Endothelial cell of umbilical vein (primary cell): ENCODE measurements around the gene AVPR1A. TPM values are rescaled to one million over a fixed set of nuclear protein-coding genes. Genes with fewer than 3 reads are reported as not detected.

Experiments
- BruUV-seq: library from RNA; stranded (reverse); fragments of 400-500 nt; replicated peaks from 2 replicates; lab custom pipeline; 2021; lab: Mats Ljungman, UMichigan
- CTCF ChIA-PET: fragments of 300-600, 350-600 bp; sonication (Branson Sonifier 250); formaldehyde crosslinking; loops from one replicate; lab custom pipeline; 2021; ENCODE audit warnings: antibody characterized with exemption, inconsistent platforms; lab: Charles Lee
- POLR2A ChIA-PET: fragments of 300-600, 350-600 bp; sonication (Branson Sonifier 250); formaldehyde crosslinking; loops from one replicate; lab custom pipeline; 2021; ENCODE audit warnings: antibody characterized with exemption, inconsistent platforms; lab: Charles Lee
- DNase-seq: peaks from one replicate; pipeline ENCODE4 v3.0.0-alpha.2; 2011; ENCODE audit warnings: low read depth, low spot score
- FAIRE-seq: peaks from 2 replicates; lab custom pipeline; 2011; peaks lifted over from hg19 to GRCh38; lab: Jason Lieb, UNC
- H2AFZ ChIP-seq: 2 replicates; pipeline ENCODE4 v1.6.0; 2012; ENCODE audit warnings: low read depth, low read length, control low read depth, inconsistent platforms
- H3K27ac ChIP-seq: 2 replicates; pipeline ENCODE4 v1.5.1; 2011; ENCODE audit warnings: low read depth, mild to moderate bottlenecking, control low read depth, low read length, moderate library complexity; ENCODE audit not compliant: insufficient read depth
- H3K27me3 ChIP-seq, 2 experiments: 2 replicates each; pipeline versions ENCODE4 v1.6.0 to v1.6.1; 2011; ENCODE audit warnings: low read length in 2 of 2, mixed read lengths in 1 of 2; ENCODE audit not compliant: control insufficient read depth in 2 of 2, insufficient read depth in 2 of 2
- H3K36me3 ChIP-seq, 2 experiments: 2 replicates in 1 of 2; 3 replicates in 1 of 2; pipeline ENCODE4 v1.5.1; 2011; ENCODE audit warnings: low read length in 2 of 2, mild to moderate bottlenecking in 1 of 2, moderate library complexity in 1 of 2; ENCODE audit not compliant: control insufficient read depth in 2 of 2, insufficient read depth in 2 of 2; ENCODE audit errors: extremely low read depth in 1 of 2
- H3K4me1 ChIP-seq: 3 replicates; pipeline ENCODE4 v1.5.1; 2011; ENCODE audit warnings: mild to moderate bottlenecking, low read length; ENCODE audit not compliant: control insufficient read depth, insufficient read depth; ENCODE audit errors: extremely low read depth
- H3K4me2 ChIP-seq: 2 replicates; pipeline ENCODE4 v1.6.1; 2011; ENCODE audit warnings: low read length, control low read depth, mixed read lengths; ENCODE audit not compliant: insufficient read depth
- H3K4me3 ChIP-seq, 3 experiments: fragments of 200-600 bp in 1 of 3; sonication (generic), shearing (Covaris generic) in 1 of 3; replicated peaks in 1 of 3; 2 replicates each; pipeline ENCODE4 v1.5.1; 2011 to 2016; ENCODE audit warnings: control low read depth in 3 of 3, low read length in 3 of 3, mild to moderate bottlenecking in 2 of 3, inconsistent platforms in 1 of 3, low read depth in 1 of 3, moderate library complexity in 1 of 3; ENCODE audit not compliant: insufficient read depth in 1 of 3
- H3K79me2 ChIP-seq: 2 replicates; pipeline ENCODE4 v1.6.0; 2012; ENCODE audit warnings: low read length, inconsistent platforms; ENCODE audit not compliant: control insufficient read depth, insufficient read depth
- H3K9ac ChIP-seq: replicated peaks from 2 replicates; pipeline ENCODE3; 2011; ENCODE audit warnings: low read length, control low read depth; ENCODE audit not compliant: insufficient read depth; ENCODE audit errors: extremely low read depth
- H3K9me1 ChIP-seq: replicated peaks from 3 replicates; pipeline ENCODE4 v1.6.0; 2011; ENCODE audit warnings: mild to moderate bottlenecking, low read length; ENCODE audit not compliant: control insufficient read depth, insufficient read depth; ENCODE audit errors: extremely low read depth
- H3K9me3 ChIP-seq: replicated peaks from 2 replicates; pipeline ENCODE4 v1.5.1; 2012; ENCODE audit warnings: low read length, inconsistent platforms; ENCODE audit not compliant: control insufficient read depth, insufficient read depth
- H4K20me1 ChIP-seq: replicated peaks from 2 replicates; pipeline ENCODE3; 2011; ENCODE audit warnings: mild to moderate bottlenecking, low read length; ENCODE audit not compliant: control insufficient read depth, insufficient read depth; ENCODE audit errors: extremely low read depth
- EZH2 ChIP-seq: IDR thresholded peaks from 2 replicates; pipeline ENCODE4 v1.6.1; 2012; ENCODE audit warnings: borderline replicate concordance, low read depth, mild to moderate bottlenecking, moderate library complexity, low read length, inconsistent platforms; ENCODE audit not compliant: severe bottlenecking
- FOS ChIP-seq: IDR thresholded peaks from 2 replicates; pipeline ENCODE4 v1.6.1; 2011; ENCODE audit warnings: mild to moderate bottlenecking, low read length, moderate library complexity, borderline replicate concordance; ENCODE audit not compliant: insufficient read depth
- GATA2 ChIP-seq: IDR thresholded peaks from 2 replicates; pipeline ENCODE4 v1.7.0; 2011; ENCODE audit warnings: low read depth, mild to moderate bottlenecking, moderate library complexity, mixed read lengths, low read length; ENCODE audit not compliant: insufficient read length, insufficient read depth
- JUN ChIP-seq: IDR thresholded peaks from 2 replicates; pipeline ENCODE4 v1.6.1; 2011; ENCODE audit warnings: borderline replicate concordance, low read depth; ENCODE audit not compliant: insufficient read length, insufficient read depth
- MYC ChIP-seq: IDR thresholded peaks from one replicate; pipeline ENCODE4 v1.6.1; 2011; ENCODE audit warnings: mild to moderate bottlenecking, low read depth, low read length
- POLR2A ChIP-seq: IDR thresholded peaks from 2 replicates; pipeline ENCODE4 v1.6.1; 2012; ENCODE audit warnings: low read depth, mild to moderate bottlenecking, control low read depth, low read length
- POLR2AphosphoS5 ChIP-seq: IDR thresholded peaks from 2 replicates; pipeline ENCODE4 v1.6.1; 2012; ENCODE audit warnings: low read depth, mild to moderate bottlenecking, control low read depth, low read length, moderate library complexity; ENCODE audit not compliant: insufficient read depth
- dilution Hi-C: fragments of 300-500 bp; cut with MboI; formaldehyde crosslinking; loops from one replicate; pipeline ENCODE4 v1.15.0; 2019; ENCODE audit warnings: low sequenced_read_pairs; ENCODE audit not compliant: extremely low pct_ligation_motif_present
- intact Hi-C: fragments of 100-400 bp; cut with micrococcal nuclease; formaldehyde crosslinking; loops from one replicate; pipeline ENCODE4 v1.10.0; 2022
- polyA plus RNA-seq, 4 experiments: library from polyadenylated mRNA; depleted of rRNA in 3 of 4; stranded (reverse) in 3 of 4; unstranded in 1 of 4; fragments of >200 nt; gene quantifications; 2 replicates each; pipeline versions ENCODE4 v1.2.1 to v1.2.3, GENCODE V29; 2011 to 2012; ENCODE audit warnings: missing spikeins in 1 of 4
- total RNA-seq: library from RNA; stranded (reverse); gene quantifications from 2 replicates; pipeline ENCODE4 v1.2.3, GENCODE V29; 2021
- TF ChIP-seq, protein P1 (sequence below): IDR thresholded peaks from 2 replicates; pipeline ENCODE4 v1.6.1; 2011; ENCODE audit not compliant: insufficient read depth, insufficient read length
- TF ChIP-seq, protein P2 (sequence below), 2 donors: IDR thresholded peaks; 1 replicate in 1 of 2; 2 replicates in 1 of 2; pipeline ENCODE4 v1.5.1; 2011; ENCODE audit warnings: low read length in 2 of 2, mild to moderate bottlenecking in 2 of 2, moderate library complexity in 2 of 2, control low read depth in 1 of 2, inconsistent platforms in 1 of 2, low read depth in 1 of 2; ENCODE audit not compliant: insufficient read depth in 1 of 2; ENCODE audit errors: extremely low read depth in 1 of 2

The AVPR1A gene
- total and polyA plus RNA-seq, 2 donors (not counting 3 experiments of a cell fraction or from before 2014, with no cell fraction given): not detected

DNA sequence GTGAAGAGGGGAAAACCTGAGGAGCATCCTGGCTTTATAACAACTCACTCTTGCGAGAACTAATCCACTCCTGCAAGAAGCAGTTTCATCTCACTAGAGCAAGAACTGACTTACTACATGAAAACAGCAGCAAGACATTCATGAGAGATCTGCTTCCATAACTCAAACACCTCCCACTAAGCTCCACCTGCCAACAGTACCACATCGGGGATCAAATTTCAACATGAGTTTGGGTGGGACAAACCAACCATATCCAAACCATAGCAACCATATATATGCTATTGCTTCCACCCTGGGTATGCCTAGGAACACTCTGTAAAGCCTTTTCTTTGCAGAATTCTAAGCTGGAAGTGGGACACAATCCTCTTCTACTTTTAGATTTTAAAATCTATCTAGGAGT lies 13.9 kb upstream of the AVPR1A start:
- intact Hi-C loops (no loop called here), dilution Hi-C loops (no loop called here)
- Histone ChIP-seq H3K36me3 (no peaks in the 10 kb centered on the region), H3K27me3 (no peaks in the 10 kb centered on the region), H3K9ac (no peak overlapping the region), H3K79me2 (no peaks in the 10 kb centered on the region), H2AFZ (no peak overlapping the region), H3K9me1 (no peaks in the 10 kb centered on the region), H3K4me2 (no peak overlapping the region), H3K4me1 (no peaks in the 10 kb centered on the region), H3K9me3 (no peaks in the 10 kb centered on the region), H3K4me3 (no peak overlapping the region), H3K27ac (no peak overlapping the region), H4K20me1 (no peaks in the 10 kb centered on the region)
- no TSS peak for BruUV-seq
- DNase-seq: no peak
- CTCF ChIA-PET: interaction anchor here (1.8 kb wide), 1 partner anchor 14 kb away, joined by 10 read pairs; the partner anchor contains the start of gene AVPR1A
- FAIRE-seq: no peak
- POLR2A ChIA-PET: no interaction called here
- TF ChIP-seq FOS: no peak
- TF ChIP-seq, protein P1, sequence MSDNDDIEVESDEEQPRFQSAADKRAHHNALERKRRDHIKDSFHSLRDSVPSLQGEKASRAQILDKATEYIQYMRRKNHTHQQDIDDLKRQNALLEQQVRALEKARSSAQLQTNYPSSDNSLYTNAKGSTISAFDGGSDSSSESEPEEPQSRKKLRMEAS: no peak
- no peak for TF ChIP-seq POLR2AphosphoS5
- TF ChIP-seq, protein P2, sequence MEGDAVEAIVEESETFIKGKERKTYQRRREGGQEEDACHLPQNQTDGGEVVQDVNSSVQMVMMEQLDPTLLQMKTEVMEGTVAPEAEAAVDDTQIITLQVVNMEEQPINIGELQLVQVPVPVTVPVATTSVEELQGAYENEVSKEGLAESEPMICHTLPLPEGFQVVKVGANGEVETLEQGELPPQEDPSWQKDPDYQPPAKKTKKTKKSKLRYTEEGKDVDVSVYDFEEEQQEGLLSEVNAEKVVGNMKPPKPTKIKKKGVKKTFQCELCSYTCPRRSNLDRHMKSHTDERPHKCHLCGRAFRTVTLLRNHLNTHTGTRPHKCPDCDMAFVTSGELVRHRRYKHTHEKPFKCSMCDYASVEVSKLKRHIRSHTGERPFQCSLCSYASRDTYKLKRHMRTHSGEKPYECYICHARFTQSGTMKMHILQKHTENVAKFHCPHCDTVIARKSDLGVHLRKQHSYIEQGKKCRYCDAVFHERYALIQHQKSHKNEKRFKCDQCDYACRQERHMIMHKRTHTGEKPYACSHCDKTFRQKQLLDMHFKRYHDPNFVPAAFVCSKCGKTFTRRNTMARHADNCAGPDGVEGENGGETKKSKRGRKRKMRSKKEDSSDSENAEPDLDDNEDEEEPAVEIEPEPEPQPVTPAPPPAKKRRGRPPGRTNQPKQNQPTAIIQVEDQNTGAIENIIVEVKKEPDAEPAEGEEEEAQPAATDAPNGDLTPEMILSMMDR (IDR thresholded peaks at IDR 0.05; ENCODE audit: extremely low read depth in 1 of 2, insufficient read depth in 1 of 2, low read depth in 1 of 2, low read length in 2 of 2): no peak
- no peak for TF ChIP-seq JUN
- TF ChIP-seq MYC: no peak
- TF ChIP-seq EZH2: no peak
- no peak for TF ChIP-seq POLR2A
- no peak for TF ChIP-seq GATA2
